H1 (cell line): ENCODE measurements around the gene RELT. TPM values are rescaled to one million over a fixed set of nuclear protein-coding genes. Genes with fewer than 3 reads are reported as not detected.

Experiments used
- BRCA1 ChIP-seq: IDR thresholded peaks from 2 replicates; pipeline ENCODE4 v1.6.1; 2012; ENCODE audit warnings: low read depth, low read length, improper control_type of control experiment
- CHD2 ChIP-seq: IDR thresholded peaks from 2 replicates; pipeline ENCODE4 v1.6.1; 2012; ENCODE audit warnings: low read length, improper control_type of control experiment
- CHD7 ChIP-seq: fragments of 300-600 bp; sonication (generic); IDR thresholded peaks from 2 replicates; pipeline ENCODE4 v1.7.1; 2012; ENCODE audit warnings: low read length, moderate library complexity, mild to moderate bottlenecking, inconsistent platforms; ENCODE audit not compliant: insufficient replicate concordance
- PHF8 ChIP-seq: fragments of 200-600 bp; sonication (generic); conservative IDR thresholded peaks from 2 replicates; pipeline ENCODE4 v1.7.1; 2012; ENCODE audit warnings: low read depth, mild to moderate bottlenecking, inconsistent platforms, low read length, moderate library complexity
- RBBP5 ChIP-seq: IDR thresholded peaks from 2 replicates; pipeline ENCODE4 v1.7.1; 2012; ENCODE audit warnings: low read depth, mild to moderate bottlenecking, inconsistent platforms, low read length, moderate library complexity, borderline replicate concordance
- polyA plus RNA-seq, 7 experiments: library from polyadenylated mRNA; depleted of rRNA in 3 of 7; stranded (reverse) in 5 of 7; unstranded in 2 of 7; fragments of >200 nt in 5 of 7; fragments of 200-250 nt in 2 of 7; gene quantifications; 1 replicate in 5 of 7; 2 replicates in 1 of 7; 4 replicates in 1 of 7; pipeline versions ENCODE4 v1.2.1 to v1.2.3, GENCODE V29; 2011 to 2013; ENCODE audit warnings: missing spikeins in 2 of 7, mixed read lengths in 2 of 7
- total RNA-seq: library from RNA; stranded (reverse); fragmentation: NEBNext Ultra II Directional; extraction: Animal tissue kit (Norgen Biotek cat#: 25700); gene quantifications from 2 replicates; pipeline ENCODE4 v1.2.1, GENCODE V29; 2021

The RELT gene
- total and polyA plus RNA-seq, 2 of the 8 experiments (the other 6 are each of a cell fraction or from before 2014, with no cell fraction given), result 3.4 to 5.7 TPM

GRCh38 chr11:73402834-73403185 lies 26.6 kb downstream of the RELT start (continued):
- TF ChIP-seq CHD7 (no peak), RBBP5 (no peak), CHD2 (no peak), PHF8 (no peak), BRCA1 (no peak)
